ENCODE measurements around the gene P2RY11.

P2RY11 gene

GRCh38 chr19:10142701-10143375 is 31.3 kb downstream of the P2RY11 start:
- TF ChIP-seq ZFX (IDR thresholded peaks at IDR 0.05) (no peak), CTCF (conservative IDR thresholded peaks at IDR 0.05) (no peak)
- H3K27ac ChIP-seq = no peak overlapping the region

GRCh38 chr19:10143681-10144080 is 32.2 kb downstream of the P2RY11 start:
- no peak overlapping the region for H3K27ac ChIP-seq
- no peak for TF ChIP-seq ZFX (IDR thresholded peaks at IDR 0.05)
- TF ChIP-seq CTCF (conservative IDR thresholded peaks at IDR 0.05) = no peak

GRCh38 chr19:10144361-10144760 is 32.9 kb downstream of the P2RY11 start:
- TF ChIP-seq ZFX (IDR thresholded peaks at IDR 0.05) = no peak
- no peak for TF ChIP-seq CTCF (conservative IDR thresholded peaks at IDR 0.05)
- no peak overlapping the region for H3K27ac ChIP-seq

GRCh38 chr19:10145031-10145430 is 33.5 kb downstream of the P2RY11 start:
- H3K27ac ChIP-seq = no peak overlapping the region
- TF ChIP-seq ZFX (IDR thresholded peaks at IDR 0.05) (no peak), CTCF (conservative IDR thresholded peaks at IDR 0.05) (no peak)

- H3K27ac ChIP-seq = no peak overlapping the region
- TF ChIP-seq CTCF (conservative IDR thresholded peaks at IDR 0.05) = no peak
- TF ChIP-seq ZFX (IDR thresholded peaks at IDR 0.05) = no peak
Observed at GRCh38 chr19:10146142-10146541, 34.6 kb downstream of the P2RY11 start.

- TF ChIP-seq ZFX (IDR thresholded peaks at IDR 0.05) (no peak), CTCF (conservative IDR thresholded peaks at IDR 0.05) (no peak)
- no peak overlapping the region for H3K27ac ChIP-seq
Observed at GRCh38 chr19:10149427-10149826, 37.9 kb downstream of the P2RY11 start.

- no peak overlapping the region for H3K27ac ChIP-seq
- no peak for TF ChIP-seq ZFX (IDR thresholded peaks at IDR 0.05)
- no peak for TF ChIP-seq CTCF (conservative IDR thresholded peaks at IDR 0.05)
Observed at GRCh38 chr19:10151521-10151920, 40.0 kb downstream of the P2RY11 start.

All from C4-2B (cell line).